Nephron progenitor cell (in vitro differentiated cells): ENCODE measurements around the gene SARDH.

Source experiments
- DNase-seq: peaks from one replicate; pipeline ENCODE4 v3.0.0; 2021
- H3K27ac Mint-ChIP-seq: 2 replicates; pipeline ENCODE4 v1.8.0; 2021; ENCODE audit warnings: mild to moderate bottlenecking, moderate library complexity, mixed read lengths
- H3K27me3 Mint-ChIP-seq: 2 replicates; pipeline ENCODE4 v1.8.0; 2021; ENCODE audit warnings: mild to moderate bottlenecking, low read depth, mixed read lengths; ENCODE audit not compliant: poor library complexity
- H3K36me3 Mint-ChIP-seq: 2 replicates; pipeline ENCODE4 v1.8.0; 2021; ENCODE audit warnings: low read depth, mixed read lengths
- H3K4me1 Mint-ChIP-seq: 2 replicates; pipeline ENCODE4 v1.8.0; 2021; ENCODE audit warnings: mixed read lengths
- H3K4me3 Mint-ChIP-seq: 2 replicates; pipeline ENCODE4 v1.8.0; 2021; ENCODE audit warnings: mild to moderate bottlenecking, moderate library complexity, mixed read lengths
- H3K9me3 Mint-ChIP-seq: 2 replicates; pipeline ENCODE4 v1.8.0; 2021; ENCODE audit warnings: mild to moderate bottlenecking, moderate library complexity, mixed read lengths
- TF ChIP-seq, protein P1 (sequence below): fragments of 200-600 bp; sonication (generic); IDR thresholded peaks from 2 replicates; pipeline ENCODE4 v1.5.0; 2021; ENCODE audit warnings: antibody characterized with exemption

The SARDH gene

GRCh38 chr9:133667759-133668450 lies 70.2 kb downstream of the SARDH start:
- H3K27me3 Mint-ChIP-seq, result peaks cover 14% of the 10 kb centered on the region
- no peak overlapping the region for H3K27ac Mint-ChIP-seq
- H3K9me3 Mint-ChIP-seq, result no peaks in the 10 kb centered on the region
- no peak overlapping the region for H3K4me3 Mint-ChIP-seq
- TF ChIP-seq, protein P1, sequence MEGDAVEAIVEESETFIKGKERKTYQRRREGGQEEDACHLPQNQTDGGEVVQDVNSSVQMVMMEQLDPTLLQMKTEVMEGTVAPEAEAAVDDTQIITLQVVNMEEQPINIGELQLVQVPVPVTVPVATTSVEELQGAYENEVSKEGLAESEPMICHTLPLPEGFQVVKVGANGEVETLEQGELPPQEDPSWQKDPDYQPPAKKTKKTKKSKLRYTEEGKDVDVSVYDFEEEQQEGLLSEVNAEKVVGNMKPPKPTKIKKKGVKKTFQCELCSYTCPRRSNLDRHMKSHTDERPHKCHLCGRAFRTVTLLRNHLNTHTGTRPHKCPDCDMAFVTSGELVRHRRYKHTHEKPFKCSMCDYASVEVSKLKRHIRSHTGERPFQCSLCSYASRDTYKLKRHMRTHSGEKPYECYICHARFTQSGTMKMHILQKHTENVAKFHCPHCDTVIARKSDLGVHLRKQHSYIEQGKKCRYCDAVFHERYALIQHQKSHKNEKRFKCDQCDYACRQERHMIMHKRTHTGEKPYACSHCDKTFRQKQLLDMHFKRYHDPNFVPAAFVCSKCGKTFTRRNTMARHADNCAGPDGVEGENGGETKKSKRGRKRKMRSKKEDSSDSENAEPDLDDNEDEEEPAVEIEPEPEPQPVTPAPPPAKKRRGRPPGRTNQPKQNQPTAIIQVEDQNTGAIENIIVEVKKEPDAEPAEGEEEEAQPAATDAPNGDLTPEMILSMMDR, result no peak
- H3K4me1 Mint-ChIP-seq, result peaks cover 11% of the 10 kb centered on the region
- no peak for DNase-seq
- peaks cover 4% of the 10 kb centered on the region for H3K36me3 Mint-ChIP-seq

DNA sequence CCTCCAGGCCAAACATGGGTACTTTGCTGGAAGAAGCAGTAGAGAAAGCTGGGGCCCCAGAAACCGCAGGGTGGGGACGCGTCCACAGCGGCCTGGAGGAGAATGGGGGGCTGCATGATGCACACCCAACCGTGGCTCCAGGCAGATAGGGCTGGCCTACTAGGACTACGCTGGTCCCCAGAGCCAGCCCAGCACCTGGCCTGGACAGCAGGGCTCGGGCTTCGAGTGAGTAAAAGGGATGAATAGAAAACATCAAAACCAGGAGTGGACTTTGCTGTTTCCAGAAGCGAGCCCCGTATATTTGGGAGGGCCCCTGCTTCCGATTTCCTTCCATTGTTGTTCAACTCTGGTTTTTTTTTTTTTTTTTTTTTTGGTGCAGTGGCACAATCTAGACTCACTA lies 71.3 kb downstream of the SARDH start:
- Mint-ChIP-seq H3K27ac (no peak overlapping the region), H3K4me1 (peaks cover under 1% of the 10 kb centered on the region), H3K36me3 (peaks cover under 1% of the 10 kb centered on the region), H3K4me3 (no peak overlapping the region), H3K9me3 (no peaks in the 10 kb centered on the region), H3K27me3 (peaks cover 18% of the 10 kb centered on the region)
- TF ChIP-seq, protein P1, result no peak
- no peak for DNase-seq

GRCh38 chr9:133666387-133666786 lies 71.8 kb downstream of the SARDH start:
- TF ChIP-seq, protein P1, result no peak

GRCh38 chr9:133665535-133665934 lies 72.6 kb downstream of the SARDH start:
- Mint-ChIP-seq H3K4me3 (no peak overlapping the region), H3K27me3 (peaks cover 17% of the 10 kb centered on the region)

More at GRCh38 chr9:133666387-133666786, 71.8 kb downstream of the SARDH start:
- no peak overlapping the region for H3K4me3 Mint-ChIP-seq
- H3K4me1 Mint-ChIP-seq, result no peaks in the 10 kb centered on the region
- H3K36me3 Mint-ChIP-seq, result no peaks in the 10 kb centered on the region
- no peaks in the 10 kb centered on the region for H3K9me3 Mint-ChIP-seq
- no peak for DNase-seq
- H3K27me3 Mint-ChIP-seq, result peaks cover 19% of the 10 kb centered on the region
- no peak overlapping the region for H3K27ac Mint-ChIP-seq

GRCh38 chr9:133665096-133665495 lies 73.1 kb downstream of the SARDH start:
- TF ChIP-seq, protein P1, result no peak
- H3K4me3 Mint-ChIP-seq, result no peak overlapping the region
- H3K9me3 Mint-ChIP-seq, result no peaks in the 10 kb centered on the region
- H3K4me1 Mint-ChIP-seq, result peaks cover 1% of the 10 kb centered on the region
- no peaks in the 10 kb centered on the region for H3K36me3 Mint-ChIP-seq
- no peak overlapping the region for H3K27ac Mint-ChIP-seq
- no peak for DNase-seq
- H3K27me3 Mint-ChIP-seq, result peaks cover 19% of the 10 kb centered on the region

More at GRCh38 chr9:133665535-133665934, 72.6 kb downstream of the SARDH start:
- no peaks in the 10 kb centered on the region for H3K4me1 Mint-ChIP-seq
- no peak for DNase-seq
- H3K9me3 Mint-ChIP-seq, result no peaks in the 10 kb centered on the region
- TF ChIP-seq, protein P1, result no peak
- H3K27ac Mint-ChIP-seq, result no peak overlapping the region
- H3K36me3 Mint-ChIP-seq, result no peaks in the 10 kb centered on the region
